ENCODE results near the gene ANKRD6. TPM values are rescaled to one million over a fixed set of nuclear protein-coding genes. Genes with fewer than 3 reads are reported as not detected.

Gene ANKRD6
- polyA plus RNA-seq, 3 donors: 0.93 to 3.0 (median 1.2) TPM

GRCh38 chr6:89495961-89496535 lies 63.1 kb downstream of the ANKRD6 start:
- Histone ChIP-seq H3K36me3 (replicated peaks in 1 of 2; ENCODE audit: control insufficient read depth in 1 of 2, insufficient read depth in 2 of 2, low read length in 2 of 2) (no peaks in the 10 kb centered on the region), H3K4me3 (replicated peaks in 1 of 3; ENCODE audit: low read depth in 2 of 3, low read length in 3 of 3) (no peak overlapping the region), H3K9ac (ENCODE audit: insufficient read depth, low read length, poor library complexity, severe bottlenecking) (no peak overlapping the region), H3K79me2 (ENCODE audit: insufficient read depth, low read length) (no peaks in the 10 kb centered on the region), H3K4me1 (ENCODE audit: control insufficient read depth in 1 of 2, insufficient read depth in 2 of 2, low read length in 2 of 2) (no peaks in the 10 kb centered on the region), H3K4me2 (replicated peaks; ENCODE audit: extremely low read depth, low read length, poor library complexity, severe bottlenecking) (no peak overlapping the region), H3K27me3 (ENCODE audit: control insufficient read depth in 2 of 2, insufficient read depth in 2 of 2, low read length in 2 of 2) (no peaks in the 10 kb centered on the region), H3K27ac (ENCODE audit: low read depth in 1 of 2, low read length in 2 of 2) (no peak overlapping the region), H2AFZ (ENCODE audit: insufficient read depth, low read depth, low read length, poor library complexity, severe bottlenecking) (no peak overlapping the region), H3K9me3 (replicated peaks in 1 of 2; ENCODE audit: control insufficient read depth in 1 of 2, insufficient read depth in 1 of 2, low read length in 2 of 2) (no peaks in the 10 kb centered on the region), H4K20me1 (ENCODE audit: insufficient read depth, low read length) (no peaks in the 10 kb centered on the region)
- 0% methylated on average over 1 of the region's 7 CpGs for WGBS (ENCODE audit: insufficient coverage)
- Mint-ChIP-seq H3K4me1 (no peaks in the 10 kb centered on the region), H3K27ac (no peak overlapping the region), H3K27me3 (ENCODE audit: low read depth in 3 of 3) (peaks cover 9 to 10% (median 9%) of the 10 kb centered on the region in 3 donors), H3K9me3 (peaks cover 0 to 1% (median 0%) of the 10 kb centered on the region in 7 donors), H3K4me3 (no peak overlapping the region), H3K36me3 (no peaks in the 10 kb centered on the region)
- no peak for DNase-seq
- no peak for TF ChIP-seq CTCF (IDR thresholded peaks at IDR 0.05)
- intact Hi-C loops (cut with micrococcal nuclease): no loop called here

GRCh38 chr6:89500611-89501010 lies 67.7 kb downstream of the ANKRD6 start:
- intact Hi-C loops (cut with micrococcal nuclease): no loop called here
- no peak for TF ChIP-seq CTCF (IDR thresholded peaks at IDR 0.05)
- no peak overlapping the region for H3K4me3 Mint-ChIP-seq

More at GRCh38 chr6:89500611-89501010, 67.7 kb downstream of the ANKRD6 start:
- H3K36me3 ChIP-seq (replicated peaks in 1 of 2; ENCODE audit: control insufficient read depth in 1 of 2, insufficient read depth in 2 of 2, low read length in 2 of 2): no peaks in the 10 kb centered on the region
- H3K9me3 ChIP-seq (replicated peaks in 1 of 2; ENCODE audit: control insufficient read depth in 1 of 2, insufficient read depth in 1 of 2, low read length in 2 of 2): no peaks in the 10 kb centered on the region
- Mint-ChIP-seq H3K4me1 (peaks cover 1% of the 10 kb centered on the region), H3K9me3 (no peaks in the 10 kb centered on the region), H3K27ac (no peak overlapping the region), H3K36me3 (no peaks in the 10 kb centered on the region), H3K27me3 (ENCODE audit: low read depth in 3 of 3) (peaks cover 8 to 12% (median 9%) of the 10 kb centered on the region in 3 donors)
- no peaks in the 10 kb centered on the region for H4K20me1 ChIP-seq (ENCODE audit: insufficient read depth, low read length)
- H3K9ac ChIP-seq (ENCODE audit: insufficient read depth, low read length, poor library complexity, severe bottlenecking): no peak overlapping the region
- no CpG with 5 or more reads among the region's 3 CpGs for WGBS (ENCODE audit: insufficient coverage)
- H3K27me3 ChIP-seq (ENCODE audit: control insufficient read depth in 2 of 2, insufficient read depth in 2 of 2, low read length in 2 of 2): no peaks in the 10 kb centered on the region
- H3K4me2 ChIP-seq (replicated peaks; ENCODE audit: extremely low read depth, low read length, poor library complexity, severe bottlenecking): no peak overlapping the region
- no peaks in the 10 kb centered on the region for H3K4me1 ChIP-seq (ENCODE audit: control insufficient read depth in 1 of 2, insufficient read depth in 2 of 2, low read length in 2 of 2)
- no peak overlapping the region for H2AFZ ChIP-seq (ENCODE audit: insufficient read depth, low read depth, low read length, poor library complexity, severe bottlenecking)
- no peak overlapping the region for H3K27ac ChIP-seq (ENCODE audit: low read depth in 1 of 2, low read length in 2 of 2)
- no peak for DNase-seq
- H3K4me3 ChIP-seq (replicated peaks in 1 of 3; ENCODE audit: low read depth in 2 of 3, low read length in 3 of 3): no peak overlapping the region
- H3K79me2 ChIP-seq (ENCODE audit: insufficient read depth, low read length): no peaks in the 10 kb centered on the region
